Measurements from ENCODE around the gene CDS2. TPM values are rescaled to one million over a fixed set of nuclear protein-coding genes. Genes with fewer than 3 reads are reported as not detected.
A peak's percentile ranks its signal among the peaks of the same experiment; 100 is the strongest.

The CDS2 gene
- total RNA-seq, 4 donors from 2014 or later: 34.0 to 55.4 (median 40.9) TPM

- Histone ChIP-seq H3K4me1 (peaks cover 11 to 35% of the 10 kb centered on the region in 2 donors), H3K9me3 (no peaks in the 10 kb centered on the region), H3K27ac (no peak overlapping the region), H3K27me3 (no peaks in the 10 kb centered on the region), H3K4me3 (replicated peaks in 1 of 3) (no peak overlapping the region), H3K36me3 (peaks cover 0 to 11% of the 10 kb centered on the region in 2 donors)
- DNase-seq: no peak
- no peak for TF ChIP-seq CTCF (IDR thresholded peaks at IDR 0.05)
- no peak for TF ChIP-seq POLR2A (IDR thresholded peaks at IDR 0.05)
- intact Hi-C loops (cut with DNase I): no loop called here
- whole genome bisulfite sequencing, 2 donors: 81 to 91% methylated on average over 4 of the region's 4 CpGs
These were observed 45.0 kb downstream of the CDS2 start for GRCh38 chr20:5171790-5172164.

- 77 to 83% methylated on average over 8 of the region's 8 CpGs for WGBS, 2 donors
- intact Hi-C loops (cut with DNase I): no loop called here
- Histone ChIP-seq H3K4me3 (replicated peaks in 1 of 3) (no peak overlapping the region), H3K9me3 (no peaks in the 10 kb centered on the region), H3K36me3 (peaks cover 0 to 11% of the 10 kb centered on the region in 2 donors), H3K4me1 (peaks cover 11 to 35% of the 10 kb centered on the region in 2 donors), H3K27ac (peak overlapping the region in 1 of 3 donors; percentile 1), H3K27me3 (no peaks in the 10 kb centered on the region)
- no peak for DNase-seq
- TF ChIP-seq POLR2A (IDR thresholded peaks at IDR 0.05) (no peak), CTCF (IDR thresholded peaks at IDR 0.05) (no peak)
These were observed 45.4 kb downstream of the CDS2 start for GRCh38 chr20:5172167-5172601.

- no peak overlapping the region for H3K4me3 ChIP-seq (replicated peaks in 1 of 3)
- intact Hi-C loops (cut with DNase I): no loop called here
- no peaks in the 10 kb centered on the region for H3K27me3 ChIP-seq
- DNase-seq: no peak
- TF ChIP-seq CTCF (IDR thresholded peaks at IDR 0.05): no peak
- peaks cover 0 to 11% of the 10 kb centered on the region in 2 donors for H3K36me3 ChIP-seq
- peaks cover 11 to 35% of the 10 kb centered on the region in 2 donors for H3K4me1 ChIP-seq
- WGBS, 2 donors: 90 to 98% methylated on average over 5 to 8 of the region's 8 CpGs
- peak overlapping the region in 1 of 3 donors; percentile 1 for H3K27ac ChIP-seq
- no peaks in the 10 kb centered on the region for H3K9me3 ChIP-seq
These were observed 46.2 kb downstream of the CDS2 start for GRCh38 chr20:5172903-5173463.

DNA sequence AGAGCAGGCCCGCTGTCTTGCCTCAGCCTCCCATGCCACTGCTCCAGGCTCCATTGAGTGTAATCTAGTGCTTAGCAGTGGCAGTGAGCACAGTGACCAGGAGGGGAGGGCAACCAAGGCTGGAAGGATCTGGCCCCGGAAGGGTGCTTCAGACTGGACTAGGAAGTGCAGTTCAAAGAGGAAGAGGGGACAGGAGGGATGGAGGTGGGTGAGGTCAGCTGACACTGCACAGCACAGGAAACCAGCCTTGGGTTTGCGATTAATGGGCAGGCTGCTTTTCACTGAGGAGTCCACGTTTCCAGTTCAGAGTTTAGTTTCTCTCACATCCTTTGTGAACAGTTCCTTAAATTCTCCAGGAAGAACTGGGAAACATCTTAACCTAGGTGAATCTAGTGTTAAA, 46.9 kb downstream of the CDS2 start:
- Histone ChIP-seq H3K9me3 (no peaks in the 10 kb centered on the region), H3K27ac (no peak overlapping the region), H3K4me3 (replicated peaks in 1 of 3) (no peak overlapping the region), H3K36me3 (peaks cover 0 to 11% of the 10 kb centered on the region in 2 donors), H3K27me3 (no peaks in the 10 kb centered on the region), H3K4me1 (peaks cover 7 to 30% of the 10 kb centered on the region in 2 donors)
- DNase-seq: no peak
- intact Hi-C loops (cut with DNase I): no loop called here
- WGBS, 2 donors: 80 to 83% methylated on average over 4 of the region's 4 CpGs
- no peak for TF ChIP-seq POLR2A (IDR thresholded peaks at IDR 0.05)
- no peak for TF ChIP-seq CTCF (IDR thresholded peaks at IDR 0.05)

DNA sequence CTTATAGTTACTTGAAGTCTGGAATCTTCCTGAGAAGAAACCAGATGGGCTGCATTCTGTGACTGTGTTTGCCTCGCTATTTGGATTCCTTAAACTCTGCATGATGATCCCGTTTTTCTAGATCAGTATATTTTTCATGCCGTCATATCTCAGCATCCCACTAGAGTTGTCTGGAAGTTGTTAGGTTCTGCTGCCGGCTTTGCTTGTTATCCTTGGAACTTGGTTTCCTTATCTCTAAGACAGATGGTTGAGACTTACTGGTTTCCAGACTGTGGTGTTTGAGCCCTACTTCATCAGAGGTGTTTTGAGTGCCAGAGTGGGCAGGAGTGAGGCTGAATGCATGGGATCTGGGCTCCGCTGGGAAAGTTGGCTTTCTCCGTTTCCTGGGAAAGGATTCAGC, 50.3 kb downstream of the CDS2 start:
- intact Hi-C loops (cut with DNase I): no loop called here
- 89 to 93% methylated on average over 6 of the region's 6 CpGs for WGBS, 2 donors
- Histone ChIP-seq H3K27ac (no peak overlapping the region), H3K9me3 (no peaks in the 10 kb centered on the region), H3K36me3 (peaks cover 10 to 11% of the 10 kb centered on the region in 2 donors), H3K27me3 (no peaks in the 10 kb centered on the region), H3K4me1 (peaks cover 0 to 5% of the 10 kb centered on the region in 2 donors), H3K4me3 (replicated peaks in 1 of 3) (no peak overlapping the region)
- no peak for DNase-seq
- TF ChIP-seq POLR2A (IDR thresholded peaks at IDR 0.05): no peak
- no peak for TF ChIP-seq CTCF (IDR thresholded peaks at IDR 0.05)
